22Rv1 (cell line): ENCODE results near the gene UPK1A.

Experiments used
- ZFX ChIP-seq: fragments of 450-650 bp; IDR thresholded peaks from 2 replicates; pipeline ENCODE4 v1.6.1; 2017; ENCODE audit warnings: antibody characterized with exemption, borderline replicate concordance
- TF ChIP-seq, protein P1 (sequence below): fragments of 450-650 bp; IDR thresholded peaks from 2 replicates; pipeline ENCODE4 v1.5.1; 2017; ENCODE audit warnings: mild to moderate bottlenecking

GRCh38 chr19:35724560-35724959, 58.2 kb downstream of the UPK1A start:
- TF ChIP-seq, protein P1, sequence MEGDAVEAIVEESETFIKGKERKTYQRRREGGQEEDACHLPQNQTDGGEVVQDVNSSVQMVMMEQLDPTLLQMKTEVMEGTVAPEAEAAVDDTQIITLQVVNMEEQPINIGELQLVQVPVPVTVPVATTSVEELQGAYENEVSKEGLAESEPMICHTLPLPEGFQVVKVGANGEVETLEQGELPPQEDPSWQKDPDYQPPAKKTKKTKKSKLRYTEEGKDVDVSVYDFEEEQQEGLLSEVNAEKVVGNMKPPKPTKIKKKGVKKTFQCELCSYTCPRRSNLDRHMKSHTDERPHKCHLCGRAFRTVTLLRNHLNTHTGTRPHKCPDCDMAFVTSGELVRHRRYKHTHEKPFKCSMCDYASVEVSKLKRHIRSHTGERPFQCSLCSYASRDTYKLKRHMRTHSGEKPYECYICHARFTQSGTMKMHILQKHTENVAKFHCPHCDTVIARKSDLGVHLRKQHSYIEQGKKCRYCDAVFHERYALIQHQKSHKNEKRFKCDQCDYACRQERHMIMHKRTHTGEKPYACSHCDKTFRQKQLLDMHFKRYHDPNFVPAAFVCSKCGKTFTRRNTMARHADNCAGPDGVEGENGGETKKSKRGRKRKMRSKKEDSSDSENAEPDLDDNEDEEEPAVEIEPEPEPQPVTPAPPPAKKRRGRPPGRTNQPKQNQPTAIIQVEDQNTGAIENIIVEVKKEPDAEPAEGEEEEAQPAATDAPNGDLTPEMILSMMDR, result no peak
- no peak for TF ChIP-seq ZFX
